ENCODE data around the gene FOXP1.

Gene FOXP1

DNA sequence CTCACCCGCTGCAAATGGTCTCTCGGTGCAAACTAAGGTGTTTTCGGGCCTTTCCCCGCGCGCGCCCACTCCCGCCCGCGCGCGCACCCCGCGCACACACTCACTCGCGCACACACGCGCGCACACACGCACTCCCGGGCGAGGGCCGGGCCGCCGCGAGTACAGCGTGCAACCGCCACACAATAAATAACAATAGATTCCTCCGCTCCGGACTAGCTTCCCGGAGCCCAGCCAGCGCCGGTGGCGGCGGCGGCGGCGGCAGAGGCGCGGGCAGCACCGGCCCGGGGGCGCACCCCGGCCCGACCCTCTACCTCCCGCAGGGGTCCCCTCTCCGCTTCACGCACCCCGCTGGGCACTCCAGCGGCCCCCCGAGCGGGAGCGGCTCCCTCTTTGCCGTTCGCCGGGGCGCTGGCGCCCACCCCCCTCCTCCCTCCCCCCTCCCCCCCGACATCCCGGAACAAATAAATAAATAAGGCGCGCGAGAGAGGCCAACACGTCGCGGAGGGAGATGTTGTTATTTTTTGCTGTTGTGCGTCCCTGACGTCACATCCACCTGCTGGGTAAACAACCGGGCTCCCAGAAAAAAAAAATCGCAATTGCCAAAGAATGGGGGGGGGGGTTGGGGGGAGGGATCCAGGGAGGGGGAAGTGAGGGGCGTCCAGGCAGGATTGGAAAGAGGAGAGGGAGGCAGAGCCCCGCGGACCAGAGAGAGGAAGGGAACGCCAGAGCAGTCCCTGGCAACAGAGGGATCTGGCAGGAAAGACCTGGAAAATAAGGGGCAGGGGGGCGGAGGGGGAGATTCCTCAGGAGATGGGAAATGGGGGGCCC is at the start of gene FOXP1:
Gene FOXP1, minus strand, starts transcription at position 163 of the 828 bp plus-strand sequence. CDS start 385,347 bp downstream, outside the sequence.
- peak; percentile 71 for DNase-seq

DNA sequence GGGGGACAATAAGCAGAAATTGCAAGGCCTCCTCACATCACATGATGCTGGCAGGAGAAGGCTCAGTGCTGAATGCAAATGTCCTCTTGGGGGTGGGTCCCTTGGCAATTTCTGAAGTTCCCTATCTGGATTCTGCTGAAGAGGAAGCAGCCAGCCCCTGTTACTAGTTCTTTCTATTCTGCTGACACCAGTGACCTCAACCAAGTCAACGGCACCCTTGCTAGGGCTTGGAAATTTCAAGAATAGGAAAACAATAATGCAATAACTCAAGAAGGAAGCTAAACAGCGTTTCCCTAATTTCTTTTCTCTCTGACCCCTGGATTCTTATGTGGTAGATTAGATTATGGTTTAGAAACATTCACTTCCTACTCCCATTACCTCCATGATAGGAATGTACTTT is 46.2 kb upstream of the FOXP1 start:
- no peak for DNase-seq

DNA sequence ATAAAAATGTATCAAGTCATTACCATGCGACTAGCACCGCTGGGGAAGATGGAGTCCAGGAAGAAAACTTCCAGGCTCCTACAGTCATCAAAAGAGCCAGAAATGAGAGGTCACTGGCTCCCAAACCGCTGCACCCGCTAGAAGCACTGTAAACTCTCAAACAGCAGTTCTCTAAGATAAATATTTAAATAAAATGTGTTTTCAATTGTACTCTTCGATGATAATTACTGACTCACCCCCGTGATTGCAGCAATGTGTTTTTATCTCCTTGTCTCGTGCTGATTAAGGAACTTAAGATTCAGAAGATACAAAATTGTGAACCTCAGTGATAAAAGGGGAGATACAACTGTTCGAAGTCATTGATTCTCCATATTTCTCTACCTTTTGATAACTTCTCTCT is 45.8 kb upstream of the FOXP1 start:
- no peak for DNase-seq

DNA sequence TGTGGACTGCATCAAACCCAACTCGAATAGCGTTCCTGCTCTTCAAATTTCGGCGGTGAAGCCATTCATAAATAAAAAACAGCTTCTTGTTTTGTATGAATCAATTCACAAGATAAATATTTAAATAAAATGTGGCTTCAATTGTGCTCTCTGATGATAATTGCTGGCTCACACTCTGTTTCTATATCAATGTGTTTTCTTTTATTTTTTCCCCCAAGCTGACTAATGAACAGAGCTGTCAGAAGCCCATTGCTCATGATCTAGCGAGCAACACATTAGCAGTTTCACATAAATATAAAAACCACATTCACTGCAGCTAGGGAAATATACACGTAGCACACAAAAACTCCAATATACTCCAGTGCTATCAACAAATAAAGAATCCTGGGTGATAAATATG is 45.0 kb upstream of the FOXP1 start:
- DNase-seq: no peak

DNA sequence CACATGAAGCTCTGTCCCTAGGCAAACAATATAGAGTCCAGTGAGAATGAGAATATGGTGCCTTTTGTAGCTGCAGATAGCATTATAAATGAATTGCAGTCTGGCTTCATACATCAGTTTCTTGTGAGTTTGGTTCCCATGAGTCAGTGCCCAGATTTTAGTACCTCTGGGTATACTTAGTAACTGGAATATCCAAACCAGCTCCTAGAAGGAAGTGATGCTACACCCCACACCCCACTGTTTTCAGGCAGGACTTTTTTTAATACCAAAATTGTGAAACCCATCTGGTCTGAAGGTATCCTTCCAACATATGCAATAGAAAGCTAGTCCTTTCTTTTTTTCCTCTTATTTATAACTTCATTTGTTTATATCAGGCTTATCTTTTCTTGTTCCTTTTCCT is 42.1 kb upstream of the FOXP1 start:
- DNase-seq: no peak

DNA sequence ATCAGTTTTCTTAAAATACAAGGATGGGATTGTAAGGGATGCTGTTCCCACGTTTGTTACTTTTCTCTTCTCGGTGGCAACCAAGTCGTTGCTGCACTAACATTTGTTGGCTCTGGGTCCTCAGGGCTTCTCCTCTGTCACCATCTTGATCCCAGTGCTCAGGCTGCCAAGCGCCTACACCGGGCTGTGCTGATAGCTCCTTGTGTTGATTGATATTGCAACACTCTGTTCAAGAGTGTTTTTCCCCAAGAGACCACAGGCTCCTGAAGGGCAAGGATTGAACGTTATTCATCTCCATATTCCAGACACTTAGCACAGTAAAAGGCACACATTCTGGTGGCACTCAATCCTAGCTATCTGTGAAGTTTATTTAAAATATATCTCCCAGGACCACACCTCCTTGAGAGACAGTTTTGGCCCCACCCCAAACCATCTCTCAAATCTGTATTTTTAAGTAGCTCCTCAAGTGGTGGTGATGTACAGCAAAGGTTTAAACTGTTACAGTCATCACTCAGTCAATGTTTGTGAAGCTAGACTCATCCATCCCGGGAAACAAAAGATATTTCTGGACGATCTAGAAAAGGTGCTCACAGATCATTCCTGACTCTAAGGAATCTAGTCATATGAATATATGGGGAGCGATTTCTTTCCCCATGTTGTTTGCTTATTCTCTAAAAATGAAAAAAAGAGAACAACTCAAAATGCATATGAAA is 38.5 kb upstream of the FOXP1 start:
- no peak for DNase-seq

DNA sequence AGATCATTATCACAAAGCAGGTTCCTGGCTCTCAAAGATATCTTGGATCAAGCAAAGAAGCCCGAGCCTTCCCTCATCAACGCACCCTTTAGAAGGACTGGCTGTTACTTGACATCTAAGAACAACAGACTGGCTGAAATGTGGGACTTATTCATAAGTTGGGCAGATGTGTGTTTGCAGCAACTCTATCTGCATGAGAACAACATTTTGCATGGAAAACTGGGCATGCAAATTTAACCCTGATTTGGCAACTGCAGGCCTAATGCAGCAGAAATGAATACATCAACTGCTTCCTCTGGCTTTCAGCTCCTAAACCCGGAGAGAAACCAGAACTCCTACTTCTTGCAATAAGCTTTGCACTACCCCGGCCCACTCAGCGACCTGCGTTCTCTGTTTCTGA is 35.0 kb upstream of the FOXP1 start:
- DNase-seq: no peak

DNA sequence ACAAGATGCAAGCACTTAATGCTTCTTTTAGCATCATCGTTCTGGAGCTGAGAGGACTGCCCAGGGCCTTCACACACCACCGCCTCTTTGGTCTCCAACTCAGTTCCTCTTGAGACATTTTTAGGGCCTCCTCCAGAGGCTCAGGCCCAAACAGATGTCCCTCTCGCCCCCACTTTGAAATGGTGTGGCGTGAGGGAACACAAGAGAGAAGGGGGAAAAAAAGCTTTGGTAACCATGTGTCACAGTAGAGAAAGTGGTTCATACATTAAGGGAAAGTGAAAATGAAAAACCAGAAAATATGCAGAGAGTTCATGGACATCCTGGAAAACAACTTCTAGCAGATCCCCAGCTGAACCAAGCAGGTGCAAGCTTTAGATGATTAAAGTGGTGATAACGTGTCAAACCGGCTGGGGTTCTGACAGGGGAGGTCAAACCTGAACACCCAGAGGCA is 33.1 kb upstream of the FOXP1 start:
- no peak for DNase-seq

DNA sequence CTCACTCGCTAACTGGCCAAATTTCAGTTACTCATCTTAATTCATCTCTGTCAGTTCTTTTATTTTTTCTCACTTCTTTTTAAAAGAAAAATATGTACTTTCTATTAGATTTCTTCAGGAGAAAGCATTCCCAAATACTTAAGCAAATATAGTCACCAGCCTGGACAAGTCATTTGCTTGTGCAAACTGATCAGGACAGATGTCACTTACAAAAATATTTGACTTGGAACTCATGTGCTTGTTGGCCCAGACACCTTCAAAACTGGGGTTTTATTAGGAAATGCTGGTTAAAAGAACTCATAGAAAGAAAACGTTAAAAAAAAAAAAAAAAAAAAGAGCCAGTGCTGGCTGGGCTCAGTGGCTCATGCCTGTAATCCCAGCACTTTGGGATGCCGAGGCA is 31.3 kb upstream of the FOXP1 start:
- DNase-seq: no peak

DNA sequence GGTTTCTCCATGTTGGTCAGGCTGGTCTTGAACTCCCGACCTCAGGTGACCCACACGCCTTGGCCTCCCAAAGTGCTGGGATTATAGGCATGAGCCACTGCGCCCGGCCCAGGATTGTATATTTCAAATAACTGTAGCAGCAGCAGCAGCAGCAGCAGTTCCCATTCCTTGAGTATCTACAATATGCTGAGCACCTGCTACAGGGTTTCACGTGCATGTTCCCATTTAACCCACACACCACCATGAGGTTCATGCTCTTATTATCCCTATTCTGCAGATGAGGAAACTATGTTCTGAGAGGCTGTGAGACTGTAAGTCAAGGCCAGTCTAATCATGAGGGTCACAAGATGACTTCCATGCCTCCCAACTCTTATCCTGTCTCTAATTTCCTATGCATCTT is 30.9 kb upstream of the FOXP1 start:
- no peak for DNase-seq

DNA sequence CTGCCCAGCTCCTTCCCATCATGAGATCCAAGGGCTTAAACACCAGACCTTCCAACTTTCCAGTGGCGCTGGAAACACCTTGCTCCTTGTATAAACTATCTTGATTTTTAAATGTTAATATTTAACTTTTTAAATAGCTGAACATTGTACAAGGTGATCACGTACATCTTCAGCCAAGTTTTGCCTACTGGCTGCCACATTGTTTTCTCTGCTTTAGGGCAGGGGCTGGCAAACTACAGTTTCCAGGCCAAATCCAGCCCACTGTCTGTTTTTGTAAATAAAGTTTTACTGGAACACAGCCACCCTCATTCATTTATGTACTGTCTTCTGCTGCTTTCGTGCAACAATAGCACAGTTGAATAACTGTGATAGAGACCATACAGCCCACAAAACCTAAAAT is 27.6 kb upstream of the FOXP1 start:
- no peak for DNase-seq

DNA sequence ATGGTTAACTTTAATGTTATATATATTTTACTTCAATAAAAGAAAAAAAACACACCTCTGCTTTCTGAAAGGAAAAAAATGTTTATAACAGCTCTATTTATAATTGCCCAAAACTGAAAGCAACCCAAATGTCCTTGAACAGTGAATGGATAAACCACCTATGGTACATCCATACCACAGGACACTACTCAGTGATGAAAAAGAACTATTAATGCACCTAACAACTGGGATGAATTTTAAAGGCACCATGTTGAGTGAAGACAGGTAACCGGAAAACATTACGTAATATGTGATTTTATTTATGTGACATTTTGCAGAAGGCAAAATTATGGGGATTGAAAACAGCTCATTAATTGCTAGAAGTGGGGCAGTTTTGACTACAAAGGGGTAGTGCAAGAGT is 23.8 kb upstream of the FOXP1 start:
- DNase-seq: no peak

DNA sequence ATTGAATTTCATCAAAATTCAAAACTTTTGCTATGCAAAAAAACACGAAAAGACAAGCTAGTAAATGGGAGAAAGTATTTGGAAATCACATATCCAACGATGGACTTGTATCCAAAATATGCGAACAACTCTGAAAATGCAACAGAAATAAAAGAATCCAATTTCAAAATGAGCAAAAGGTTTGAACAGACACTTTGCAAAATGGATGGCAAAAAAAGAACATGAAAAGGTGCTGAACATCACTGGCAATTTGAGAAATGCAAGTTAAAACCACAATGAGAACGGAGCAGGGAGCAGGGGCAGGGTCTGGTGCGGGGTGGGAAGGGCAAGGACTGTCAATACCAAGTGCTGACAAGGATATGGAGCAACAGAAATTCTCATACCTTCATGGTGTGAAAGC is 23.1 kb upstream of the FOXP1 start:
- no peak for DNase-seq

DNA sequence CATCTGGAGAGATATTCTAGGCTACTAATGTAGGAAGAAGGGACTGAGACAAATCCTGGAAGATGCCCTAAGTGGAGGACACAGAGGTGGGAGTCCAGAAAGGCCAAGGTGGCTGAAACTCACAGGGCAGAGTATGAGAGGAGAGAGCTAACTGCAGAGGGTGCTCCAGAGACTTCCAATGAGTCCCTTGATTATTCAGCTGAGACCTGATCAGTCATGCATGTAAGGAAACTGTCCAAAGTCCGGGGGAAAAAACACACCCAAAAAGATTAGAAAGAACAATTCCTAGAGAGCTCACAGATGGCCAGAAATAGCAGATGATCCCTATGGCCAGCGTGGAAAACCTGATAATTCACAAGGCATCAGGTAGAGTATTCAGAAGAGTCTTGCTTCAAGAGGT is 18.7 kb upstream of the FOXP1 start:
- DNase-seq: no peak

DNA sequence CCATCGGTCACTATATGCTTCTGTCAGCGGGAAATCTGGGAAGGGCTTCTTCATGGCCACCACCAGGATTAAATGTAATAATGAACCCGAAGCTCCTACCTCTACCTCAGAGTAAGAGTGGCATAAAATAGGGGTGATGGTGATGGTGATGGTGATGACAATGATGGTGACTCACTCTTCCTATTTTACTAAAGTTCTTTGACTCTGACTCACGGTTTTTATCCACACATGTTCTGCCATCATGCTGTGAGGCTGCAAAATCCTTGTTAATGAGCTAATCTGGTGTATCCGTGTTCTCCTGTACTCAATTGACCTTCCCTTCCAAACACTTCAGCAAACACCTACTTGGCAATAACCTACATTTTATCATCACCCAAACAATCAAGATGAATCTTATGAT is 18.3 kb upstream of the FOXP1 start:
- no peak for DNase-seq

DNA sequence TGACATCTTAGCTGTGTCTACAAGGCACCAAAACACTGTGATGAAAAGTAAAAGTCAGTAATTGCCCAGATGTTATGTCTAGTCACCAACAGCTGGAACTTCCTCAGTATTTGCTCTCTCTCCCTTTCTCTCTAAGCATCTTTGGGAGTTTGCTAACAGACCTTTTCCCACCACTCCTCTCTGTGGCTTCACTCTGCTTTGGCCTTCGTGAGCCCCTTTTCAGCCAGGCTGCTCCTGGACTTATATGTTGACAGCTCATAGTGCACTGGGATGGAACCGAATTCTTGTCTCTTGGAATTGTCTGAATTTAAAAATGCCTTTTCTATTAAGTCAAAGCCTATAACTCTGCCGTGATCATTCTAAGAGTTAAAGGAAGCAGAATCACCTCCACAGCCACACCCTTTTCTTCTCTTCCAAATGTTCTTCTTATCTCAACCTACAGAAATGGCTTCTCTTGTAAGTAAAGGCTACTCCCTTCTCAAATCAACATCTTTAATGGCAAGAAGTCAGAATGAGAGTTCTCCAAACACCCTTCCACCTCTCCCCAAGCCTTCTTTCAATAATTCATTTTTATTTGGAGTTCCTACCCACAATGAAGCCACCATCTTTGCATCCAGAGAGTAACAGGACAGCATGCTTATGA is 17.2 kb upstream of the FOXP1 start:
- DNase-seq: no peak

DNA sequence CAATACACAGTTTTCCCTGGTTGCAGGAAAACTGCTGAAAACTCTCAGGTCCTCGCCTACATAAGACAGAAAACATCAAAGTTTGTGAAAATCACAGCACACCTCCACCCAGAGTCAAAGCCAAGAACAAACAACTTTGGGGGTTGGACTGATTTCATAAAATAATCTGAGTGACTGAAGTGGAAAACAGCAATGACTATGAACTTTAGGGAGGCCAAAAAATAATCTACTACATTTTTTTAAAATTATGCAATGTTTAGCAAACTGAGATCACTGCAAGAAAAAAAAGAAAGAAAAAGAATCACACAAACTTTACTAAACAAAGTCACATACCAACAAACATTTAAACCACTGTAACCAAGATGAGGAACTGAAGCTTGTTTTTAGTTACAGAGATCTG is 15.9 kb upstream of the FOXP1 start:
- DNase-seq: no peak

DNA sequence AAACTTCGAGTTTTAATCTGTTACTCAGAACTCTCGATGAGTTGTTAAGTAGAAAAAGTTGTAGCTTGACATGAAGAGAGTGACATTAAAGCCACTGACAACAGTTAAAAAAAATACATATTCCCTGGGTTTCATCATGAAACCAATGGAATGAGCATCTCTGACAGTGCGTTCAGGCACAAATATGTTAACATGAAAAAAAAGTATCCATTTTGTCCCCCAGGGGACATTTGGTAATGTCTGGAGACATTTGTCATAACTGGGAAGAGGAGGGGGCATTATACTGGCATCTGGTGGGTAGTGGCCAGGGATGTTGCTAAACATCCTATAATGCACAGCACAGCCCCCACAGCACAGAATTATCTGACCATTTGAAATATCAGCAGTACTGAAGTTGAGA is 14.8 kb upstream of the FOXP1 start:
- no peak for DNase-seq

DNA sequence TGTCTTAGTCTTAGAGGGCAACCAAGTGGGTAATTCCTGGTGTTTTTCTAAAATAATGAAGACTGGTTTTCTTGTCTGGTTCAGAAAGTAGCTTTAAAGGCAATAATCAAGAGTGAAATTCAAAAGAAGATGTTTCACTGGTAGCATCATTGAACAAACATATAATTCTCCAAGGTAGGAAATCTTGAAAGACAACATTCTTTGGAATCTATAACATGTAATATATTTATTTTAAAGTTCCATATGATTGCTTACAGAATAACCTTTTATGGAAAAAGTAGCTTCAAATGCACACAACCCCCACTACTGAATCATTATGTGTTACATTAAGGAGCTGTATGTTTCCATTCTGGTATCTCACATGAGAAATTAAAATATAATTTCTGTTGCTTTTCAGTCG is 13.8 kb upstream of the FOXP1 start:
- DNase-seq: no peak

DNA sequence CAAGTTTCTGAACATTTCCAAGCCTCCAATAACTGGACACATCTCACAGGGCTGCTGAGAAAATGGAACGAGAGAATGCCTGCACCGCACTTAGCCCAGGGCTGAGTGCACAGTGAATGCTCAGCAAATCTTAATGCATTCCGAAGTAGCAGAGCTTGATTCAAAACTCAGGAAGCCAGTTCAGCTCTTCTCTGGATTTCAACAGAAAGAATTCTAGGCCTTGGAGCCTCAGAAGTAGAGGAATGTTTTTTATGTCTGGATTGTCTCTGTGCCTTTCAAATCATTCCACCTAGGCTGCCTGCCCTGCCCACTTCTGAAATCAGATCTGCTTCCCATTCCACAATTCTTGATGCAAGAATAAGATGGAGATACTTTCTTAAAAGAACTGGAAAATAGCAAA is 9.6 kb upstream of the FOXP1 start:
- DNase-seq: no peak

DNA sequence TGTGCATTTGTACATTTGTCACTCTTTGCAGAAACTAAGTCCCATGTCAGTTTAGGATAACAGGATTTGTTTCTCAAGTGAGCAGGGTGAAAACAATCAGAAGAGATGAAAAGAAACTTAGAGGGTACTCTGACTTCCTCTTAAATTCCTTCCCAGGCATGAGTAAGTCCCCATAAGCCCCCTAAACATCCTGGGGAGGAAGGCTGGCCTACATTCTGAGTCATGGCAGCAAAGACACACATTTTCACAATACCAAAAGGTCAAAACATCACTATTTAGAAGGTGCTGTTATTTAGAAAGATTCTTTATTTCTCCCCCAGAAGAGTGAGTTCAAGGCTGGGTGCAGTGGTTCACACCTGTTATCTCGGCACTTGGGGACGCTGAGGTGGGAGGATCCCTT is 7.6 kb upstream of the FOXP1 start:
- no peak for DNase-seq

DNA sequence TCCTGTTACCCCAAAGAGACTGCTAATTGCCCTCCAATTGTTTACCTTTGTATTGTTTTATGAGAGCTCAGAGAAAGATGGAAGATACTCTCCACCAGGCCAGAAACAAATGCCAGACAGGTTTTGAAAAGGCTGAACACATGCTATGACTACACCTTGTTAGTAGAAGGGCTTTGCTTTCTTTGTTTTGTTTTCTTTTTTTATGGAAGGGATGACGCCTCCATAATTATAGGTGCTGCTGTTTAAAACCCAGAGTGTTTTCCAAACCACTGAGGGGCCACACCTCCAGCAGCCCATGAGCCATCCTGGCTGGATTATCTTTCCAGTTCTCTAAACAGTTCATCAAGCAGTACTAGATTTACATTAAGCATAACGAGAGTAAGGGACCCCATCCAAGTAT is 5.6 kb upstream of the FOXP1 start:
- DNase-seq: no peak

DNA sequence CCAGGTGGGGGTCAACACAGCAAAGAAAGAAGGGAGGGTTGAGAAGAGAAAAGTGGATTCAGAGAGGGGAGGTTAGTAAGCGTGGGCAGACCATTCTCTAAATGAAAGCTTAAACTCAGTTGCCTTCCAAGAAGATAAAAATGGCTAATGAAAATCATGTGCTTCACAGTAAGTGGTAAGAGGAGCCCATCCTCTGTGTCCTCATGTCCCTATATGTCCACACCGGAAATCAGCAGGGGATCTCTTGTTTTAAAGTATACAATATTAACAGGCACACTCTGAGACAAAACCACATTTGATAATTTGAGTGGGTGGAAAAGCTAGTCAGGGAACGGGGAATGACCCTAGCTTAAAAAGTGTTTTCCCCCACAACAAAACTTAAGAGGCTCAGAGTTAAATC is 4.4 kb upstream of the FOXP1 start:
- DNase-seq: no peak

DNA sequence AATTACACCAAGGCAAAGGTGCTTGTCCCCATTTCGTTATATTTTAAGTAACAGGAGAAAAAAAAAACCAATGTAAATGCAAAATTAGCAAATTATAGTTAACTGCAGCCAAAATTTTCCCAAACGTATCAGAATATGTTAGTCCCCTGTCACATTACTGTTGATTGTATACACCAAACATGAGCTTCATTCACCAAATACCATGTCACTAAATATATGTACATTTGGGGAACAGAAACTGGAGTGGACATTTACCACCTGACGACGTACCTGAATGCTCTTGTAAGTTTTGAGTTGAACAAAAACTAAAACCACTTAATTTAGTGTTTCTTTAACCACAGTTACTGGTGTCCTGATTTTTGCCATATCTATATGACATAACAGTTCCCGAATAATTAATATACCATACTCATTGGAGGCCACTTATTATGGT is 3.3 kb upstream of the FOXP1 start:
- no peak for DNase-seq
